ENCODE data around the gene XYLT1.

Gene XYLT1

DNA sequence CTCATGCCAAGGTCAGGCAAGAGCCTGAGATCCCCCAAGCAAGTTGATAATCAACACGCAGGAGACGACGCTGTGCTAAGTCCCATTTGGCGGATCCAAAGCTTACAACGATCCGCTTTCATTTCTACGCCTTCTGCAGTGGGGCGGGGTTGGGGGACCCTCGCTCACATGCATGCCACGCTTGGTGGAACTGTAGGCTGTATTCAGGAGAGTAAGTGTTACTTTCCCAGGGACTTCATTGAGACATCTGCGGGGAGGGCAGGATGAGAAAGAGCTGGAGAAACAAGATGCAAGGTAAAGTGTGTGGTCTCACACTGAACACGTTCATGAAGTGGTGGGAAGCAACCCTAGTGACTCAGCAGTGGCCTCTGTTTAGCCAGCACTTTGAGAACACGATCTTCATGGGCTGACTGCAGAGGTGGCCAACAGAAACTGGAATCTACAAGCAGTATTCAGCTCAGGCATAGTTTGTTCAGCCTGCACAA, 100.5 kb downstream of the XYLT1 start:
- DNase-seq = no peak

DNA sequence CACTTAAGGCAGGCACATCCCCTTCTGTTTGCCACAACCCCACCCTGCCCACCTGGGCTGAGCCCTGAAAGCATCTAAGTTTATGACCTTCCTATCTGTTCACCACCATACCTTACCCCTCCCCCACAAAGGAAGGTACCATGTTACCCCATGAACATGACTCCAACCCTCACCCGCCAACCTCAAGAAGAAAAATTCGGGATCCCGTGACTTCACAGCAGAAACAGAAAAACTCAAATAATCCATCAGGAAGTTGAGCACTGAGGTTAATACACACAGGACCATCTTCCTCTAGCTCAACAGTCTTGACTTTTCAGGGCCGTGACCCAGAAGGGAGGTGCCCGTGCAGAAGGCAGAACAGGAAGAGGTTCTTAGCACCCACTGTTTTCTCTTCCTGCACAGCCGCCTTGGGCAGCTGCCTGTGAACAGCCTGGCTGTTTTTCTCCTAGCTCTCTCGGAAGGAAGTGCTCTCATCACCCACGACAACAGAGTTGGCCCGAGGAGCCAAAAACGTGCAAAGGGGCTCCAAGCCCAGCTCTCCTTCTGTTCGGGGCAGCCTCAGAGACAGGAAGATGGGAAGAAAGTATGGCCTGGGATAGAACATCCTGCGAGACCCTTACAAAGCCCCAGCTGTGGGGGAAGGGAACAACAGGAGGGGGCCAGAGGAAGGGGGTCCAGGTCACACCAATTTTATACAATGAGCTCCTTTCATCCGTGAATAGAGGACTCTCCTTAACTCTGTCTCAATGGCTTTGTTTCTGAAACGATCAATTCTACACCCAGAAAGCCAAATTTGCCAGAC, 101.1 kb downstream of the XYLT1 start:
- DNase-seq = no peak

DNA sequence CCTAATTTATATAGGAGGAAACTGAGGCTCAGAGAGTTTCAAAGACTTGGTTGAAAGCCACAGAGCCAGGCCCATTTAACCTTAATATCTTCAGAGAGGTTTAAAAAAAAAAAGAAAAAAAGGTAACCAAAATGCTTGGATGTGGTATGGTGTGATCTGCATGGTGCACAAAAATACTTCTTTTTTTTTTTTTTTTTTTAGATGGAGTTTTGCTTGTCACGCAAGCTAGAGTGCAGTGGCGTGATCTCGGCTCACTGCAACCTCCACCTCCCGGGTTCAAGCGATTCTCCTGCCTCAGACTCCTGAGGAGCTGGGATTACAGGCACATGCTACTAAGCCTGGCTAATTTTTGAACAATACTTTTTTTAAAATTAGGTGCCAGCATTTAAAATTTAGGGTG, 101.8 kb downstream of the XYLT1 start:
- no peak for DNase-seq

DNA sequence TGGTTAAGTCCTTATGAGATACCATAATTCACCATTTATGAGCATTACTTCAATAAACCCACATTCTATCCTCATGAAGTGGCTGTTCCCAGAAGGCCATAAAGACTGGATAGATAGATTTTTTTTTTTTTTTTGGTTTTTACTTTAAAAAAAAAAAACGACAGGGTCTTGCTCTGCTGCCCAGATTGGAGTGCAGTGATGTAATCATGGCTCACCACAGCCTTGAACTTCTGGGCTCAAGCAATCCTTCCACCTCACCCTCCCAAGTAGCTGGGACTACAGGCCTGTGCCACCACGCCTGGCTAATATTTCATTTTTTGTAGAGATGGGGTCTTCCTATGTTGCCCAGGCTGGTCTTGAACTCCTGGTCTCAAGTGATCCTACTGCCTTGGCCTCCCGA, 102.3 kb downstream of the XYLT1 start:
- DNase-seq = no peak

DNA sequence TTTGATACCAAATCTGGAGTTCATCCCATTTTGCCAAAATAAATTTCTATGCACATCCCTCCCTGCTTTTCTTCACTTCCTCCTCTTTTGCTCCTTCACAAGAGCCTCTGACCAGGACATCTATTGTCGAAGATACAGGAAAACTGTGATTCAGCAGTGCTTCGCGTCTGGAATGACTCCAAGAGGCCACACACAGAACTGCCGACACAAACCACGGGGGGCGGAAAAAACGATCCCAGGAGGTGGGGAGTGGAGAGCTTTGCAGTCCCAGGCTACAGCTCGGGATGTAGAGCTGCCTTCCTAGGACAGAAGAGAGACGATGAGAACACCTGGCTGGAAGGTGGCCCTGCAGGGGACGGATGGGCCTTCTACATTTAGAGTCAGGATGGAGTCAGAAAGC, 102.8 kb downstream of the XYLT1 start:
- DNase-seq = no peak

DNA sequence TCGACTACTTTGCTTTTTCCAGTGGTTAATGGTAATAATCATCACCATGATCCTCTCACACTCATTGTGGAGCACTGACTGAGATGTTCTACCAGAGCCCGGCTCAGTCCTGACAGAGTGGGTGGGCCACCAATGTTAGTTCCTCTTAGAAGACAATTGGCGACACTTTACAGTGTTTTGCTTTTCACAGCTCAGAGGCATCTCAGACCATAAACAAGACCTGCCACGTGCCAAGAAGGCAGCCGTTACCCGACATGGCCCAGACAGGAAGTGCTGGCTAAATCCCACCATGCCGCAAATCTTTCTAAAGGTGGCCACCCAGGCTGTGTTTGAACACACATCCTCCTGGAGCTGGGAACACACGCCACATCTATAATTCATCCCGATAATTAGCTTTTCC, 103.7 kb downstream of the XYLT1 start:
- no peak for DNase-seq

DNA sequence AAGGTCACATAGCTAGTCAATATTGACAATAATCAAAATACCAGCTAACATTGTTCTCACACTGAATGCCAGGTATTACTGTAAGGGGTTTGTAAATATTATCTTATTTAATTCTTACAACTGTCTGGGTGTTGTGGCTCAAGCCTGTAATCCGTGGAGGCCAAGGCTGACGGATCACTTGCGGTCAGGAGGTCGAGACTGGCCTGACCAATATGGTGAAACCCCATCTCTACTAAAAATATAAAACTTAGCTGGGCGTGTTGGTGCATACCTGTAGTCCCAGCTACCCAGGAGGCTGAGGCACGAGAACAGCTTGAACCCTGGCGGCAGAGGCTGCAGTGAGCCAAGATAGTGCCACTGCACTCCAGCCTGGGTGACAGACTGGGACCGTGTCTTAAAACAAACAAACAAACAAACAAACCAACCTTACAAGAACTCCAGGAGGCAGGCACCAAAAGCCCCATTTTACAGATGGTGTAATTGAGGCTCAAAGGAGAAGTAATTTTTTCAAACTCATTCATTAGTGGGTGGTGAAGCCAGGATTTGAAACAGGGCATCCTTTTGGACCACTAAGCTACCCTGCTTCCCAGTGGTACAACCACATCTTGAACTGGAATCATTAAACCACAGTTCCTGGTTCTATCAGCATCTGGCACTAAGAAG, 104.3 kb downstream of the XYLT1 start:
- DNase-seq = no peak

DNA sequence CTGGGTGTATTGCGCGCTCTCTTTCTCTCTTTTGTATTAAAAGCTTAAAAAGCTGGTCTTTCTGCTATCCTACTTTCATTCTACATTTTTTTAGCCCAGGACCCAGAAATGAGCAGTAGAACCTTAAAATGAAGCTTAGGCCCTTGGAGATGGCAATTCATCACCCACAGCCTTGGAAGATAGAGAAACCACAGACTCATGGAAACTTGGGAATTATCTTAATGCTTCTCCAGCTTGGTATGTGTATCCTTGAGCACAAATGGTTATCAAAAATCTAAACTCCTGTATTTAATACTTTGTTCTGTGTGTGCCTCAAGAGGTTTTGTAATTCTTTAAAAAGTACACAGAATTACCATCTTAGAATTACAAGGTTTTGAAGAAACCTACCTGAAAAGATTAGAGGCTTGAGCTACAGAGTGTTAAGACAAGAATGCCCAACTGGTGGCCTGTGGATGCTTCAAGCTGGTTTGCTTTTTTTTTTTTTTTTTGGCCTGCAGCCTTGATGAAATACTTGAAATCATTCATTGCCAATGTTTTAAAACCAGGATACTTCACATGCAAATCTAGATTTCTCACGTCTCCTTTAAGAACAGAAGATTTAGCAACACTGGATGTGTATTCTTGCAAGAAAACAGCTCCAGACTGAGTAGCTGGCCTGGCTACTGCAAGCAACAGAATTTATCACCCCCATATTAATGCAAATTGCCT, 105.0 kb downstream of the XYLT1 start:
- DNase-seq = no peak

DNA sequence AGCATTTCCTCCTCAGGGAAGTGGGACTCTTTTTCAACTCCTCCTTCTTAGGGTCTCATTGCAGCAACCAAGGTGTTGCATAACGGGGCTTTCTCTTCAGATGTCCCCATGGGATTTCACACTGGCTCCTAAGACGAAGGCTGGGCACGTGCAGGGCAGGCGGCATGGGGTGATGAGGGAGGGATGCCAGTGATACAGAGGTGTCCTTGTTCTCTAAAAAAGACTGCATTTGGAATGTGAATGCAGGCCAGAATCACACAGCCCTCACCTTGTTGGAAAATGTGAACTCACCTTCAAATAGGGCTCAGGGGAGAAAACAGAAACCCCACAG, 105.6 kb downstream of the XYLT1 start:
- DNase-seq = no peak

DNA sequence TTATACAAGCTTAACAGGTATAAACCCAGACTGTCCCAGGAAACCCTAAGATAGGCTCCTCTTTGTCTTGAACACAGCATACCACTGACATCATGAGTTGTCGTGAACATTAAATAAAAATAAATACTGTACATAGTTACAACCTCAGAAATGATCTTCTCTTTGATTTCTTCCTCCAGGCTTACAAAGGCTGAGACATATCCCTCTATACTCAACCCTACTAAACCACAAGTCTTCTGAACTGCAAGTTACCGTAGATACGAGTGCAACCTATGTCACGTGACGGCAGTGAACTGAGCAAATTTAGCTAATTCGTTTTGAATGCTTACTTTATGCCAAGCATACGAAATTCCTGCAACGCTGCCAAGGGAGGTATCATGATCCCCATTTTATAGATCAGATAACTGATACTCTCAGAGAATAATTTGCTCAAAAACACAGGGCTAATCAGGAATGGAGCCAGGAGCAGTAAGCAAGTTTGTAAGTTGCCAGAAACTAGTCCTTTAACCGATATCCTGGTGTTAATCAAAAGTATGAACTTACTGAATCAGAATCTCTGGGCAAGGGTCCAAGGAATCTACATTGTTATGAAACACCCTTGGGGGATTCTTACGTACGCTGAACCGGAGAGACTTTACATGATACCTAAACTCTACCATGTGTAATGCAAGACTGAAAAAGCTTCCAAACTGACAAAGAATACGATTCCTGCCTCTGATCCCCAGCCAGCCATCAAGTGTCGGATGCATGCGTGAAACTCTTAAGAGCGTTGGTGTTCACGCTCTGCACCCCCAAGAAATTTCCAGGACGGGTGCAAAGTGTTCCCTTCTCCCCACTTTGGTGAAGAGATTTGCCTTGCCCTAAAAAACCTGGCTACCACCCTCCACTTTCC, 106.2 kb downstream of the XYLT1 start:
- DNase-seq = no peak

DNA sequence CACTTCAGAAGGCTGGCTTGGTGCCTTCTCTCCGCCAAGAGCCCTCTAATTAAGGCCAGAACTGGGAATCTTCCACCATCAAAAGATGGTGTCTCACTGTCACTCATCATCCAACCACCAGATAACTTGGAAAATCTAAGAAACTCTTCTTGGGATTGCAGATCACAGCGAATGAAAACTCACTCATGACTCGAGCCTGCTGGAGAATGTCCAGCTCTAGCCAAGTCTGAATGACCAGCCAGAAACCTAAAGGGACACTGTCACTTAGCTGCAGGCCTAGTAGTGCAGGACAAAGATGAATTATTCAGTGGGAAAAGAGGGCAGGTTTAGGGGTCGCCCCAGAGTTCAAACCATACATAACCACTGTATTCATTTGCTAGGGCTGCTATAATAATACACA, 107.8 kb downstream of the XYLT1 start:
- no peak for DNase-seq

DNA sequence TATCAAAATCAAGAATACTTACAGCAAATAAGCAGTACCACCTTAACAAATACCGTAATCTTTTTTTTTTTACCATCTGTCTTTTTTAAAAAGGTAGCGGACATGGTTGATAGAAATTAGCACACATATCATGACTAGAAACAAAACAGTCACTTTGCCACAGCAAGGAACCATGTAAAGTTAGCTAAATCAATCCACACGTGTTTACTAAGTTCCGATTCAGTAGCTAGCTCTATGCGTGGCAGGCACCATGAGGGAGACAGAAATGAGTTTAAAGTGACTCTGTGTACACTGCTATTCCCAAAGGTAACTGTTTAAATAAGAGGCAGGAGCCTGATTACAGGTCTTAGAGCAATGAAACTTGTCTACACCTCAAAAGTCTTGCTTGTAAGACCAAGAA, 108.6 kb downstream of the XYLT1 start:
- DNase-seq = no peak

DNA sequence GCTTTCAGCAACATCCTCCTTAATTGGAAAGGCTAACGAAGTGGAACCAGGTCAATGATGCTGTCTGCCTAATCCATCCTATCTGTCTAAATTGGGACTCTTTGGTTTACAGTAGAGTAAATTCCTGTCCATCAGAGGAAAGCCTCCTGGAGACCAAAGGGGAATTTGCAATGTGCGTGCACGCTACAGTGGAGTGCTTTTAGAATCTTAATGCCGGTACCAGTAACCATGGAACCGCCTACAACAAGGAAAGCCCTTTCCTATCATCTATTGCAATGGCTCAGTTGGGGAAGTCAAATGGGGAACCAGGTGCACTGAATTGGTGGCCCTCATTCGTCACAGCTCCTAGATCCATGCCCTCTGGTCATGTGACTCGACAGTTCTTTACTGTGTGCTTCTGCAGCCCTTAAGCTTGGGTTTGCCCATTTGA, 110.1 kb downstream of the XYLT1 start:
- DNase-seq = no peak

DNA sequence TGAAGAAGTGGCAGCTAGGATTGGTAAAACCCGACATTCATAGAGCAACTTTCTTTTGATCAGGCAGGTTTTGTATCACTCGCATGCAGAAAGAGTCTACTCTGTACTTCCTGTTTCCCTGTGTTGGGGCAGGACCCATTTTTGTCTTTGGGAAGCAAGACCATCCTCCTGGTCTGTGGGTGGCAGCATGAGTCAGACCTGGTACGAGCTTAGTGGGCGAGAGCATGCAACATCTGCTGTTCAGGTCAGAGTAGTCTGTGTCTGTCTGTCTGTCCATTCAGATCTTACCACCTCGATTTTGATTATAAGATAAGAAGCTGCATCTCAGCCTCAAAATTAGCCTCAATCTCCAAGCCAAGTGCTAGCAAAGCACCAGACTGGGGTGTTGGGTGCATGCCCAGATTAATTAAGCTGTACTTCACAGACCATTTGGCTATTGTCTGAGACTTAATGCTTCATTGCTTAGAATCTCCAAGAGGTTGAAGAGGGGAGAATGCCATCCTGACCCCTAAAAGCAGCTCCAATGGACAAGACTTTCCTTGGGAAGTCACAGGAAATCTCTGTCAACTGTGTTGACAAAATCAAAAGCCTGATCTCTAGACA, 110.9 kb downstream of the XYLT1 start:
- no peak for DNase-seq

DNA sequence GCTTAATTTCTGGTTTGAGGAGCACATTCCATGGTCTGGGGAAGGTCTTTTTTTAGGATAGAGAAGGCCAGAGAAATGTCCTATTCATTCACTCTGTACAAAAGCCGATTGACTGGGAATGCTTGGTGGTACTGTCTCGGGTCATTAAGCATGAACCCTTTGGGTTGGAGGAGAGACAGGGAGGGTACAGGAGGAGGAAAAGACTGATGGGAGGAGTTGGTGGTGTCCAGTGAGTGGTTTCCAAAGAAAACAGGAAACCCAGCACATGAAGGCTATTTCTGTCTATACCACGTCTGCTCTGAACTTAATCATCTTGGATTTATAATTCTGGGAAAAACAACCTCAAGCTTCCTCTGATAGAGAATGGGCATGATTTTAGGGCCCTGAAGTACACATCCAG, 111.9 kb downstream of the XYLT1 start:
- DNase-seq = no peak

DNA sequence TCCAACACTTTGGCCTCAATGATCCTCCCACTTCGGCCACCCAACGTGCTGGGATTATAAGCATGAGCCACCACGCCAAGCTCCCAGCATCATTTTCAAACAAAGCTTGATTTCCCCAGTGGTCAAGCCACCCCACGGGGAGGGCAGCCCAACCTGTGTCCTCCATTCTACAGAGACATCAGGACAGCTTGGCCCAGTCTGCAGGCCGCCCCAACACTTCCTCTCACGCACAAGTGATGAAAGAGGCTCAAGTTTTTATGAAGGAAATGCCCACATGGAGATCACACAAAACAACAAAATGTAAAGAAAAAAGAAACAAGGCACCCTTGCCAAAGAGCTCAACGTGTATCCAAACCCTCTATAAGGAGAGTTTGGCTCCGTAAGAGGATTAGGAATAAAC, 112.4 kb downstream of the XYLT1 start:
- no peak for DNase-seq

DNA sequence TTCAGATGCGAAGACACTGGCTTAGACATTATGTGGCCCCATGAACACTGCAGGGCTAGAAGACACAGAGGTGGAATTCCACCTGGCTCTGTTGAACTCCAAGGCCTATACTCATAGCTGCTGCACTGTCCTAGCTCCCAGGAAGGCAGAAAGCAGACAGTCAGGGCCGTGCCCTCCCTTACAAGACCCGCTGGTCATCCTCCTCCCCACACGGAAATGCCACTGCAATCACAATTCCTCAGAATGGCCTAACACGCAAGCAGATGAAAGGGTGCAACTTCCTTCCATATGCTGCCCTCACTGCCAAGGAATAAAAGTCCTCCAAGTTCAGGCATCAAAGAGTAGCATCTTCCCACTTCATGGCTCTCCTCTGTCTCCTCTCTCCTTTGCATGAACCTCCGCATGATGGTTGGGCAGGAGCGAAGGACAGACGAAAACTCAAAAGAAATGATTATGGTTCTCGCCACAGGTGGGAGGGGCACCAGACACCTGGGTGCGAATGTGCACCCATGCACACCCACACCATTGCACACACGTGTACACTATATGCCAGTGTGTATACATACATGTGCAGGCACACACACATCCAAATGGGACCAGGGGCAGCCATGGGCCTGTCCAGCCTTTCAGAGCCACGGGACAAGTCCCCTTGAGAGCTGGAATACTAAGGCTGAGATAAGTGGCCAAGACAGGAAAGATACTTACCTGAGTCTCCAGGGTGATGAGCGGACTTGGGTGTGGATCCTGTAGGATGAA, 113.3 kb downstream of the XYLT1 start:
- no peak for DNase-seq

DNA sequence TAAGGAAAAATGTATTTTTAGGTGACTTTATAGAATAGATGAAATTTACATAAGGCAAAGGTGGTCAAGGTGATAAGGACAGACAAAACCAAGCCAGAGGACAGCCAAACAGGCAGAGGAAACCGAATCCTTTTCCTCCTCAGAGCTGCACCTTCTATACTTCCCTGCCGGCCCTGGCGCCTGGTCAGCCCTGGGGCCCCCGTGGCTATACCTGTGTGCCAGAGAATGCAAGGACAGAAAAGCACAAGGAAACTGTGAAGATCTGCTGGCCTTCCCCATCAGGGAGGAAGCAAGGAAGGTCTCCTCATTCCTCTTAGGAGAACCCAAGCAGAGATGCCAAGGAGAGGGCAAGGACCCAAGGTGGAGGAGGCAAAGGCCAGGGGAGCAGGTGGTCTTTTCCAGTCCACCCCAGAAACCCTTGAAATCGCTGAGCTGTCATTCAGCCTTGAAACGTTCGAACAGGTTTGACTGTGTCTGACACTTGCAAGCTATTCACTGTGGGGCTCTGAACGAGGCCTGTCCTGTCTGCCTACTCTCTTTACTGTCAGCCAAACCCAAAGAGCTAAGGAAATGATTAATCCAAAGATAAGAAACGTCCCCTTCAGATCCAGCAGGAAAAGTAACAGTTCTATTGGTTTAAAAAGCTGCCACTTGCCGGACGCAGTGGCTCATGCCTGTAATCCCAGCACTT, 114.4 kb downstream of the XYLT1 start:
- DNase-seq = no peak

DNA sequence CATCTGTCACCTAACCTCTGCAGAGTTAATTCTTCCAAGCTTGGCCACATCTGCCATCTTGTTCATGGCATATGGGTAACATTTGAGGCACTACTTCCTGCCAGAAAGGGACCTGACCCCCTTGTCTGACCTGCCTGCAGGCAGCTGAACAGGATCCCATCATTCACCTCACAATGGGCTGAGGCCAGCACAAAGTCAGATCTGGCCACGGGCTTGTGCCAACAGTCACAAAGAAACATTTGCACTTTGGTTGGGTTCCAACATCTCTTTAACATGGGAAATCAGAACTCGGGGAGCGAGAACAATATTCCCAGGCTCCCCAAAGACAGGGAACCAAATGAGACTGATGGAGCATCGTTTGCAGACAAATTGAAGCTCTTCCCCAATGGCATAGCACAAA, 116.1 kb downstream of the XYLT1 start:
- no peak for DNase-seq

DNA sequence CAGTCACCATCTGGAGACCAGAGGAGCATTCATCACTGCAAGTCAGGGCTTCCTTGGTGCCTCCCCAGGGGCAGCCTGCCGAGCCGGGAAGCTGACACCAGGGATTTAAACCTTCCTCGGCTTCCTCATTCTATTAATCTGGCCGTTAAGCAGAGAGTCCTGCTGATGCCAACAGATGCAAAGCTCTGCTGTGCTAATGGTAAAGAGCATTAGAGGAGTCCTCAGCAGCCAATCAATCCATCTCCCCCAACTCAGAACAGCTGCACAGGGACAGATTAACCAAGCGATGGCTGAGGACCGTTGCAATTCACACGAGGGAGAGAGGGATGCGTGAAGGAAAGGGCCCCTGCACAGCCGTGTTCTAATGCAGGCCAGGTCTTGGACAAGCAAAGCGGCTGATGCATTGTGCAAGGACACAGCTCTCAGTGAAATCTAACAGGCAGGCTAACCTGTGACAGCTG, 116.6 kb downstream of the XYLT1 start:
- no peak for DNase-seq

DNA sequence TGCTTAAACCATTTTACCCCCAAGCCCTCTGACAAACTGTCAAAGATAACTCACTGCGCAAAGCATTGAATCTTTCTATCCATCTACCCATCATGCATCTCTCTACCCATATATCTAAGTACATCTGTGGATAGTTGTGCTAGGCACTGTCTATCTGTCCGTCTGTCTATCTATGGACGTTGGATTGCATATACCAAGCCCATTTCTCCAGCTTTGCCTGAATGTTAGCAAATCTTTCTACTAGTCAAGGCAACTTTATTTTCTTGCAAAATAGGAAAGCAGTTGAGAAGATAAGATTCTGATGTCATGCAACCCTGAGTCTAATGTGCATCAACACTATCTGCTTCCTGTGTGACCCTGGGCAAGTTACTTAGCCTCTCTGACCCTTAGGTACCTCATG, 117.2 kb downstream of the XYLT1 start:
- DNase-seq = no peak

Measured in NCI-H526 treated with DMSO at 0.1 percent for 48 hours (cell line).